Panc1 (cell line): ENCODE data around the gene FAM50A. TPM values are rescaled to one million over a fixed set of nuclear protein-coding genes. Genes with fewer than 3 reads are reported as not detected.

Experiments used
- ATAC-seq: fragments of 200-7000 bp; cut with Tn5 transposase; 2 replicates; pipeline ENCODE4 v1.9.1; 2020; ENCODE audit warnings: mild to moderate bottlenecking, moderate library complexity
- BruUV-seq: library from RNA; stranded (reverse); fragments of 400-500 nt; replicated peaks from 2 replicates; lab custom pipeline; 2021; lab: Mats Ljungman, UMichigan
- CTCF ChIA-PET: fragments of 300-600 bp; sonication (Branson Sonifier 250); formaldehyde crosslinking; loops from one replicate; lab custom pipeline; 2022; ENCODE audit warnings: antibody characterized with exemption; lab: Charles Lee
- POLR2A ChIA-PET: fragments of 300-600 bp; sonication (Branson Sonifier 250); formaldehyde crosslinking; loops from one replicate; lab custom pipeline; 2022; ENCODE audit warnings: antibody characterized with exemption; lab: Charles Lee
- DNase-seq: peaks from one replicate; pipeline ENCODE4 v3.0.0-alpha.2; 2010; ENCODE audit warnings: low read depth, low spot score
- H3K27ac ChIP-seq: 2 replicates; pipeline ENCODE4 v1.5.1; 2011; ENCODE audit warnings: mild to moderate bottlenecking, low read length, inconsistent platforms
- H3K27me3 ChIP-seq: fragments of 200-500 bp; sonication (Bioruptor generic); 2 replicates; pipeline ENCODE4 v1.6.0; 2014; ENCODE audit warnings: low read length, inconsistent platforms; ENCODE audit not compliant: control insufficient read depth, insufficient read depth
- H3K36me3 ChIP-seq: fragments of 200-500 bp; sonication (Bioruptor generic); 2 replicates; pipeline ENCODE4 v1.5.1; 2014; ENCODE audit warnings: inconsistent platforms, mild to moderate bottlenecking, low read length, moderate library complexity; ENCODE audit not compliant: control insufficient read depth, insufficient read depth
- H3K4me1 ChIP-seq: 2 replicates; pipeline ENCODE4 v1.5.1; 2011; ENCODE audit warnings: inconsistent platforms, mild to moderate bottlenecking, low read length, moderate library complexity; ENCODE audit not compliant: control insufficient read depth, insufficient read depth
- H3K4me3 ChIP-seq, 2 experiments: 2 replicates each; pipeline ENCODE4 v1.5.1; 2011 to 2012; ENCODE audit warnings: low read depth in 2 of 2, low read length in 2 of 2, mild to moderate bottlenecking in 2 of 2, inconsistent platforms in 1 of 2, moderate library complexity in 1 of 2
- H3K9me3 ChIP-seq: fragments of 200-500 bp; sonication (Bioruptor generic); 2 replicates; pipeline ENCODE4 v1.5.1; 2014; ENCODE audit warnings: low read depth, mild to moderate bottlenecking, inconsistent platforms, low read length, moderate library complexity; ENCODE audit not compliant: control insufficient read depth, insufficient read depth
- CTCF ChIP-seq: fragments of 450-650 bp; IDR thresholded peaks from 2 replicates; pipeline ENCODE4 v1.5.1; 2017; ENCODE audit warnings: mild to moderate bottlenecking
- POLR2AphosphoS5 ChIP-seq: IDR thresholded peaks from 2 replicates; pipeline ENCODE4 v1.6.1; 2012; ENCODE audit warnings: mild to moderate bottlenecking, low read depth, low read length, moderate library complexity
- SIN3A ChIP-seq: IDR thresholded peaks from 2 replicates; pipeline ENCODE4 v1.6.1; 2012; ENCODE audit warnings: low read depth, mild to moderate bottlenecking, low read length, moderate library complexity, borderline replicate concordance; ENCODE audit not compliant: insufficient read depth
- TCF7L2 ChIP-seq: IDR thresholded peaks from 2 replicates; pipeline ENCODE4 v1.6.1; 2011; ENCODE audit warnings: mild to moderate bottlenecking, low read depth, low read length, inconsistent platforms
- in situ Hi-C: cut with HindIII; loops from 2 replicates; pipeline ENCODE4 v1.10.0; 2016; ENCODE audit warnings: low sequenced_read_pairs, low pct_unique_long_range_greater_than_20kb
- intact Hi-C: fragments of 100-400 bp; cut with micrococcal nuclease; formaldehyde crosslinking; loops from one replicate; pipeline ENCODE4 v1.10.0; 2022; ENCODE audit not compliant: unreplicated experiment
- total RNA-seq: library from RNA; stranded (reverse); gene quantifications from one replicate; pipeline ENCODE4 v1.2.1, GENCODE V29; 2021; ENCODE audit not compliant: unreplicated experiment
- TF ChIP-seq, protein P1 (sequence below), 2 experiments: IDR thresholded peaks; 2 replicates each; pipeline ENCODE4 v1.6.1; 2011 to 2012; ENCODE audit warnings: low read depth in 2 of 2, control low read depth in 1 of 2, low read length in 1 of 2, mild to moderate bottlenecking in 1 of 2, moderate library complexity in 1 of 2; ENCODE audit not compliant: insufficient read depth in 1 of 2

FAM50A gene
- total RNA-seq, 1 experiment from 2014 or later = 225 TPM

DNA sequence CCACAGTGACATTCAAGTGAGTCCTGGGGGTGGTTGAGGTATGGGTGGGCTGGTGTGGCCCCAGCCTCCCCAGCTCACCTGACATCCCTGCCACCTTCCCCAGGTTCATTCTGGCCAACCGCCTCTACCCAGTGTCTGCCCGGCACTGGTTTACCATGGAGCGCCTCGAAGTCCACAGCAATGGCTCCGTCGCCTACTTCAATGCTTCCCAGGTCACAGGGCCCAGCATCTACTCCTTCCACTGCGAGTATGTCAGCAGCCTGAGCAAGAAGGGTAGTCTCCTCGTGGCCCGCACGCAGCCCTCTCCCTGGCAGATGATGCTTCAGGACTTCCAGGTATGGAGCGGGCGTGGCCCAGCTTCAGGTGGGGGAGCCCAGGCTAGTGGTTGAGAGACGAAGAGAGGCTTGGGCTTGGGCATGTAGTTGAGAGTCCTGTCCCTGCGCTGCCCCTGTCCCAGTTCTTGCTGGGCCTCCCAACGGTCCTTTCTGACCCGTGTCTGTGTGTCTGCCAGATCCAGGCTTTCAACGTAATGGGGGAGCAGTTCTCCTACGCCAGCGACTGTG lies 8.7 kb upstream of the FAM50A start:
- H3K27me3 ChIP-seq = no peaks in the 10 kb centered on the region
- intact Hi-C loops = no loop called here
- H3K9me3 ChIP-seq = no peaks in the 10 kb centered on the region
- ChIA-PET POLR2A (interaction anchor here (0.6 to 0.7 kb wide), 2 partner anchors 32 to 583 kb away, joined by 5 to 12 read pairs; no protein-coding TSS in a partner anchor), CTCF (no interaction called here)
- no peak for DNase-seq
- no peak overlapping the region for H3K27ac ChIP-seq
- H3K4me1 ChIP-seq = peaks cover 25% of the 10 kb centered on the region
- H3K36me3 ChIP-seq = peaks cover 6% of the 10 kb centered on the region
- no TSS peak for BruUV-seq
- TF ChIP-seq CTCF (no peak), TCF7L2 (no peak), SIN3A (no peak), POLR2AphosphoS5 (no peak)
- TF ChIP-seq, protein P1, sequence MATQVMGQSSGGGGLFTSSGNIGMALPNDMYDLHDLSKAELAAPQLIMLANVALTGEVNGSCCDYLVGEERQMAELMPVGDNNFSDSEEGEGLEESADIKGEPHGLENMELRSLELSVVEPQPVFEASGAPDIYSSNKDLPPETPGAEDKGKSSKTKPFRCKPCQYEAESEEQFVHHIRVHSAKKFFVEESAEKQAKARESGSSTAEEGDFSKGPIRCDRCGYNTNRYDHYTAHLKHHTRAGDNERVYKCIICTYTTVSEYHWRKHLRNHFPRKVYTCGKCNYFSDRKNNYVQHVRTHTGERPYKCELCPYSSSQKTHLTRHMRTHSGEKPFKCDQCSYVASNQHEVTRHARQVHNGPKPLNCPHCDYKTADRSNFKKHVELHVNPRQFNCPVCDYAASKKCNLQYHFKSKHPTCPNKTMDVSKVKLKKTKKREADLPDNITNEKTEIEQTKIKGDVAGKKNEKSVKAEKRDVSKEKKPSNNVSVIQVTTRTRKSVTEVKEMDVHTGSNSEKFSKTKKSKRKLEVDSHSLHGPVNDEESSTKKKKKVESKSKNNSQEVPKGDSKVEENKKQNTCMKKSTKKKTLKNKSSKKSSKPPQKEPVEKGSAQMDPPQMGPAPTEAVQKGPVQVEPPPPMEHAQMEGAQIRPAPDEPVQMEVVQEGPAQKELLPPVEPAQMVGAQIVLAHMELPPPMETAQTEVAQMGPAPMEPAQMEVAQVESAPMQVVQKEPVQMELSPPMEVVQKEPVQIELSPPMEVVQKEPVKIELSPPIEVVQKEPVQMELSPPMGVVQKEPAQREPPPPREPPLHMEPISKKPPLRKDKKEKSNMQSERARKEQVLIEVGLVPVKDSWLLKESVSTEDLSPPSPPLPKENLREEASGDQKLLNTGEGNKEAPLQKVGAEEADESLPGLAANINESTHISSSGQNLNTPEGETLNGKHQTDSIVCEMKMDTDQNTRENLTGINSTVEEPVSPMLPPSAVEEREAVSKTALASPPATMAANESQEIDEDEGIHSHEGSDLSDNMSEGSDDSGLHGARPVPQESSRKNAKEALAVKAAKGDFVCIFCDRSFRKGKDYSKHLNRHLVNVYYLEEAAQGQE (IDR thresholded peaks at IDR 0.05; ENCODE audit: insufficient read depth in 1 of 2, low read depth in 2 of 2, low read length in 1 of 2) = no peak
- ATAC-seq = no peak
- in situ Hi-C loops = no loop called here
- no peak overlapping the region for H3K4me3 ChIP-seq

DNA sequence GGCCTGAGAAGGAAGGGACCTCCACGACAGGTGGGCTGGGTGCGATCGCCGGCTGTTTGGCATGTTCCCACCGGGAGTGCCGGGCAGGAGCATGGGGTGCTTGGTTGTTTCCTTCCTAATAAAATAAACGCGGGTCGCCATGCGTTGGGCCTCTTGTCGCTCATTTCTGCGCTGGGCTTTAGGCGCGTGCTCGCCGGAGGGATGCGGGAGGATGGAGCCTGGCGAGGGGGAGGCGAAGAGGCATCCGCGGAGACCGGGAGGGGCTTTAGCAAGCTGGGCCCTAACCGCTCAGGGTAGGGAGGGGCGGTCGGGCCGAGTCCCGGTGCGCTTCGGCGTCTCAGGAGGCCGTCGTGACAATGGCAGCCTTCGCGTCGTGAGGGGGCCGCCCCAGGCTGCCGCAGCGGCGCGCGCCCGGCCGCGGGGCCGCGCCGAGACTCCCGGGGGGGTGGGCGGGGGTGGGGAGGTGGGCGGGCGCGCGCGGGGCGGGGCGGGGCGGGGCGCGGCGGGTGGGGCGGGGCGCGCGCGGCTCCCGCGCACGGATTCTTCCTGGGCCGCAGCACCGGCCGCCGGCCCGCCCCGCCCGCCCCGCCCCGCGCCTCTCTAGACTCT lies 7.5 kb upstream of the FAM50A start:
- POLR2A ChIA-PET = interaction anchor here (0.7 kb wide), 1 partner anchor 14 kb away, joined by 3 read pairs; no protein-coding TSS in a partner anchor
- no peaks in the 10 kb centered on the region for H3K27me3 ChIP-seq
- H3K9me3 ChIP-seq = no peaks in the 10 kb centered on the region
- peak overlapping the region; percentile 87 to 90 for H3K4me3 ChIP-seq
- ATAC-seq (peak; percentile 64), DNase-seq (no peak)
- TF ChIP-seq TCF7L2 = no peak
- no peak for TF ChIP-seq SIN3A
- TF ChIP-seq, protein P1 (IDR thresholded peaks at IDR 0.05; ENCODE audit: insufficient read depth in 1 of 2, low read depth in 2 of 2, low read length in 1 of 2) = no peak
- TF ChIP-seq POLR2AphosphoS5 = no peak
- no peak for TF ChIP-seq CTCF
- BruUV-seq = no TSS peak
- H3K4me1 ChIP-seq = peaks cover 13% of the 10 kb centered on the region
- peak overlapping the region; percentile 72 for H3K27ac ChIP-seq
- intact Hi-C loops (no loop called here), in situ Hi-C loops (no loop called here)
- CTCF ChIA-PET = no interaction called here
- peaks cover 5% of the 10 kb centered on the region for H3K36me3 ChIP-seq
